RWPE2 (cell line): ENCODE results near the gene SRBD1.

ENCODE experiments used
- ATAC-seq: fragments of 200-7000 bp; cut with Tn5 transposase; 3 replicates; pipeline ENCODE4 v1.9.1; 2021; ENCODE audit warnings: low read depth
- DNase-seq: peaks from one replicate; pipeline ENCODE4 v3.0.0-alpha.2; 2020; ENCODE audit warnings: low spot score
- H3K27ac ChIP-seq: fragments of 450-650 bp; 2 replicates; pipeline ENCODE4 v1.5.1; 2017; ENCODE audit warnings: mild to moderate bottlenecking; ENCODE audit not compliant: poor library complexity, severe bottlenecking
- H3K27me3 ChIP-seq: fragments of 250-450 bp; sonication (Bioruptor Pico); 2 replicates; pipeline ENCODE4 v1.5.1; 2021; ENCODE audit warnings: mild to moderate bottlenecking, moderate library complexity; ENCODE audit not compliant: insufficient read depth, poor library complexity, severe bottlenecking
- H3K36me3 ChIP-seq: fragments of 250-450 bp; sonication (Bioruptor Pico); 2 replicates; pipeline ENCODE4 v1.5.1; 2020; ENCODE audit warnings: low read depth, mild to moderate bottlenecking, moderate library complexity
- H3K4me1 ChIP-seq: fragments of 250-450 bp; sonication (Bioruptor Pico); 2 replicates; pipeline ENCODE4 v1.5.1; 2021; ENCODE audit warnings: mild to moderate bottlenecking, moderate library complexity; ENCODE audit not compliant: insufficient read depth, poor library complexity, severe bottlenecking
- H3K4me3 ChIP-seq: fragments of 250-450 bp; sonication (Bioruptor Pico); 2 replicates; pipeline ENCODE4 v1.5.1; 2021; ENCODE audit warnings: mild to moderate bottlenecking, moderate library complexity; ENCODE audit not compliant: severe bottlenecking
- H3K9me3 ChIP-seq: fragments of 250-450 bp; sonication (Bioruptor Pico); 2 replicates; pipeline ENCODE4 v1.5.1; 2021; ENCODE audit warnings: mild to moderate bottlenecking, moderate library complexity; ENCODE audit not compliant: severe bottlenecking
- CTCF ChIP-seq: fragments of 450-650 bp; IDR thresholded peaks from one replicate; pipeline ENCODE4 v1.5.1; 2017; ENCODE audit warnings: mild to moderate bottlenecking, moderate library complexity; ENCODE audit not compliant: poor library complexity, severe bottlenecking

SRBD1 gene

GRCh38 chr2:45388541-45389100, 222.4 kb downstream of the SRBD1 start:
- no peaks in the 10 kb centered on the region for H3K27me3 ChIP-seq
- no peaks in the 10 kb centered on the region for H3K9me3 ChIP-seq

GRCh38 chr2:45382744-45383143, 228.3 kb downstream of the SRBD1 start:
- no peak overlapping the region for H3K27ac ChIP-seq
- H3K9me3 ChIP-seq: no peaks in the 10 kb centered on the region
- DNase-seq: no peak
- TF ChIP-seq CTCF: no peak
- no peak overlapping the region for H3K4me3 ChIP-seq
- H3K4me1 ChIP-seq: peaks cover 3% of the 10 kb centered on the region
- no peak for ATAC-seq
- H3K36me3 ChIP-seq: peaks cover 6% of the 10 kb centered on the region
- H3K27me3 ChIP-seq: no peaks in the 10 kb centered on the region

More at GRCh38 chr2:45388541-45389100, 222.4 kb downstream of the SRBD1 start:
- H3K4me1 ChIP-seq: no peaks in the 10 kb centered on the region
- ATAC-seq (no peak), DNase-seq (no peak)
- H3K27ac ChIP-seq: no peak overlapping the region
- no peak for TF ChIP-seq CTCF
- peaks cover 16% of the 10 kb centered on the region for H3K36me3 ChIP-seq
- no peak overlapping the region for H3K4me3 ChIP-seq

GRCh38 chr2:45380131-45380836, 230.8 kb downstream of the SRBD1 start:
- no peak for TF ChIP-seq CTCF
- Histone ChIP-seq H3K4me1 (peaks cover 3% of the 10 kb centered on the region), H3K9me3 (no peaks in the 10 kb centered on the region), H3K36me3 (no peaks in the 10 kb centered on the region), H3K27me3 (no peaks in the 10 kb centered on the region), H3K4me3 (no peak overlapping the region), H3K27ac (no peak overlapping the region)
- peak; percentile 67 for ATAC-seq
- no peak for DNase-seq

GRCh38 chr2:45379399-45380087, 231.5 kb downstream of the SRBD1 start:
- Histone ChIP-seq H3K4me1 (peaks cover 3% of the 10 kb centered on the region), H3K36me3 (no peaks in the 10 kb centered on the region), H3K27ac (no peak overlapping the region), H3K9me3 (no peaks in the 10 kb centered on the region), H3K4me3 (no peak overlapping the region), H3K27me3 (no peaks in the 10 kb centered on the region)
- no peak for ATAC-seq
- no peak for DNase-seq
- TF ChIP-seq CTCF: no peak

- ATAC-seq (no peak), DNase-seq (no peak)
- Histone ChIP-seq H3K4me1 (no peaks in the 10 kb centered on the region), H3K4me3 (no peak overlapping the region), H3K27me3 (no peaks in the 10 kb centered on the region), H3K9me3 (no peaks in the 10 kb centered on the region), H3K27ac (no peak overlapping the region), H3K36me3 (no peaks in the 10 kb centered on the region)
- no peak for TF ChIP-seq CTCF
These were observed 237.5 kb downstream of the SRBD1 start for GRCh38 chr2:45373534-45373933.
